Activated T-cell treated with anti-CD3 and anti-CD28 coated beads for 48 hours (primary cell): ENCODE measurements around the gene SLC29A1.

Source experiments
- DNase-seq: peaks from one replicate; pipeline ENCODE4 v3.0.0-alpha.2; 2020; ENCODE audit warnings: low read depth

Gene SLC29A1

DNA sequence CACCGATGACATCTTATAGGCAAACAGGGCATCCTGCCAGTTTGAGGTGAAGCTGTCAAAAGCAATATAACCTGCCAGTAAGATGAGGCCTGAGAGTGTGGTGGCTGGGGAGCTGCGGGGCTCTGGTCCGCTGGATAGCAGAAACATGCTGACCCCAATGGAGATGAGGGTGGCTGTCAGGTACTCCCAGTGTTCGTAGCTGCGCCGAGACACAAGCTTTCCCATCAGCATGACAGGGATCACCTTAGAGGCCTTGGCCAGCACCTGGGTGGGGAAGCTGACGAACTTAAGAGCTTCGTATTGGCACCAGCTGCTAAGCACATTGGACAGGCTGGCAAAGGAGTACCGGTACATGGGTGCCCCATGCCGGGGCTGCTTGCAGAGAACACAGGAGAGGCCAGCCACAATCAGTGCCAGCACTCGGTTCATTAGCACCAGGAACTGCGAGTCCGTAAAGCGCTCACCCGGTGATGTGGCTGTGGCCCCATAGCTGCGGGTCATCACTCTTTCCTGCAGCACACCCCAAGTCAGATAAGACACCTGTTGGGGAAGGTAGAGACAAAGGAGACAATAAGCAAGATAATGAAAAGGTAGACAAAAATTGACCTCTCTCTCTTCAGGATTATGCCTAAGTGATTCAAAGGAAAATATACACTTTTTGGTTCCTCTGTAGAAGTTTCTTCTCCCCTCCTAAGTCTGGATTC is 31.9 kb downstream of the SLC29A1 start:
- peak; percentile 55 for DNase-seq

DNA sequence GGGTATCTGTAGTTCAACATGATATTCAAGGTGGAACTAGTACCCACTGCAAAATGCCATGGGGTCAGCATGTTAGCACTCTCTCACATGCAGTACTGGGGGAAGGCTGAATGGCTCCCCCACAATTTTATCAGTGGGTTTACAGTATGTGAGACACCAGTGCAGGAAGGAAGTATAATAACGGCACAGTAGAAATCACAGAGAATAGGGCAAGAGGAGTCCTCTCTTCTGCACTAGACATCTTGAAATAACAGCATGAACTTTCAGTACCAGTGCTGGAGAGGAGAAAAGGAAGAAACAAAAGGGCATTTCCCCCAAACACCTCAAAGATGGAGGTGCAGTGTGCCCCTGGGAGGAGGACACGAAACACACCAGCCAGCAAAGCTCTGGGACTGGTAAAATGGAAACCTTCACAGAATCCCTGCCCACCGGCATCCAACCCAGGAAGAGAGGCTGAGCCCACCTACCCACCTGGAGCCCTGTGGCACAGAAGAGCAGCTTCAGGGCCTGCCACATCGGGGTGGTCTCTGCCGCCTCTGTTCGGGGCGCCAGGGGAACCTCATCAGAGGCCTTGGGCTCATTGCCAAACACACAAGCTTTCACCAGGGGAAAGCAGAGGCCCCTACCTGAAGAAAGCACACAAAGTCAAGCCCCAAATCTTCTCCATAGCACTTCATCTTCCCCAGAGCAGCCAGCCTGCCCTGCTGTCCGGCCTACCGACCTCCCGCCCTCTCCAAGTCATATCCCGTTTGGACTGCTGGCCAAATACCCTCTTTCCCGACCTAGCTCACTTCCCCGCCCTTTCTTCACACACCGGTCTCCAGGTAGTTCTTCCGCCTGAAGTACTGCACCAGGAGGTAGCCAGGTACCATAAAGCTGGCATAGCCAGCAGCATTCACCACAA is 32.7 kb downstream of the SLC29A1 start:
- no peak for DNase-seq

DNA sequence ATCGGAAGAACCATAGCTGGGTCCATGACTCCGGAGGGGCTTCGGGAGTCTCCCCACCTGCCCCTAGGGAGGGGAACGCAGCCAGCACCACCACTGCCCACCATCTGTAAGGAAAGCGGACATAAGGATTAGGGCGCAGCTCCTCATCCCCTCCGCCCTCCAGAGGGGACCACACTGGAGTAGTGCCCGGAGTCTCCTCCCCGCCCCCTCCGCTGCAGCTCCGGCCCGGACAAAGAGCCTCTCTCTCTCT is 33.3 kb downstream of the SLC29A1 start:
- no peak for DNase-seq

DNA sequence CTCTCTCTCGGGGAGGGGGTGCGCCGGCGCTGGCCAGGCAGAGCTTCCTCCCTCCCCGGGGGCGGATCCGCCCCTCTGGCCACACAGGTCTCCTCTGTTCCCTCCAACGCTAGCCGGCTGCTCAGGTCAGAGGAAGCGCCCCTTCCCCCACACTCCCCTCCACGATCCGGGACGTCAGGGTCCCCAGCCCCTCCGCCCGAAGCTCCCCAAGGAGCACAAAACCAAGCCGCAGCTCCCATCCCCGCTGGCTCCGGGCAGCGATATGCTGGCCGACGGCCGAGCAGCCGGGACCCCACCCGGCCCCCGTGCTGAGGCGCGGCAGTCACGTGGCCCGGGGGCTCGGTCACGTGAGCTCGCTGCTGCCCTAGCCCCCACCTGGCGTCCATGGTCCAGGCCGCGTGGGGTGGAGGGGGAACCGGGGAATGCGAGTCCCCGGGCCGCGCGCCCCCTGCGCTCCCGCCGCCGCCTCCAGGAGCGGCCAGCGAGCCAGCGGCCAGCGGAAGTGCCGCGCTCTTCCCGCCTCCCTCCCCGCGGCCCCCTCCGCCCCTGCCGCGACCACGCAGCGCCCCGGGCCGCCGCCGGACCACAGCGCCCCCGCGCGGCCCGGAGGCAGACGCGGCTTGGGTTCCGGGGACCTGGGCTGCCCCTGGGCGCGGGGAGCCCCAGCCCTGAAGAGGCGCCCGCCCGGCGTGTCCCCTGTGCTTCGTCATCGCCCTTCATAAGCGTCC is 33.8 kb downstream of the SLC29A1 start, which contains the start of gene SLC35B2:
Gene SLC35B2, minus strand, starts transcription at position 504 of the 728 bp plus-strand sequence. Its CDS starts 118 bp downstream, at position 386.
- peak; percentile 65 for DNase-seq

DNA sequence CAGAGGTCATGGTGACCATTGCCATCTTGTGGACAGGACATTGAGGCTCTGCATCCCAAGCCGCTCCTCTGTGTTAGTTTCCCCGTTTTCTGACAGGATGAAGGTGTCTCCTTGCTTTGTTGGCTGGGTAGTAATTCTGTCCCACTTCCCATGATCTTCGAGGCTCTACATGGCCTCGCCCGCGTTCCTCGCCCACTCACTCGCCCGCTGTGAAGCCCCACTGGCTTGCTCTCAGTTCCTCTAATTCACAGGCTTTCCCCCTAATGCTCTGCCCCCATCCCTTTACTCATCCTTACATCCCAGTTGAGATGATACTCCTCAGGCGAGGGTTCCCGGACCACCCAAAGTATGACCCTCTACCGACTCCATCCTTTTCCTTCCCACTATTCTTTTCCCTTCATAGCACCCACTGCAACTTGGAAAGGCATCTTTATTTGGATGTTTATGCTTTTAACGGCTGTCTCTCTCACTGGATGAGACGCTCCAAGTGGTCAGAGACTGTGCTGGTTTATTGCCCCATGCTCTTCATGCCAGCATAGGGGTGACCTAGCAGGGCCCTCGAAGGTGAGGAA is 34.4 kb downstream of the SLC29A1 start:
- no peak for DNase-seq

DNA sequence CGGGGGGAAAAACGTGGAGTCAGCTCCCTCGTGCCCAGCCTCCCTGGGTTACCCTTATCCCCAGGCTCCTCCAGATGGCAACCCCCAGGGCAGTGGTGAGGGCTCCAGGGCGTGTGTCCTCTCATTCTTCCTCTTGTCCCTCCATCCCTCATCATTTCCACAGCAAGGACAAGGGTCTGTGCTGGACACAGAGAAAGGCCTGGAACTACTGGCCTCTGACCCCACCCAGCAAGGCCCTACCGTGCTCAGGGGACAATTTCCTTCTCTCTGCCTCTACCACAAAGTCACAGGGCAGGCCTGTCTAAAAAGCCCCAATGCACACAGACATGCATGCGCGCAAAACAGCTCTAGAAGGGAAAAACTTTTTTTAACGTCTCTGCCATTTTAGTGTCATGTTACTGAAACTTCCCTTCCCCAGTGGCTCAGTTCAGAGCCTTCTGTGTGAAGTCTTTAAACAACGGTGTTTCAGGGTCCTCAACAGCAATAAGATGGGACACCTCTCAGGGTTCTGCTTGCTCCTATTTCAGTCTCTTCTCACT is 35.0 kb downstream of the SLC29A1 start:
- DNase-seq: no peak

DNA sequence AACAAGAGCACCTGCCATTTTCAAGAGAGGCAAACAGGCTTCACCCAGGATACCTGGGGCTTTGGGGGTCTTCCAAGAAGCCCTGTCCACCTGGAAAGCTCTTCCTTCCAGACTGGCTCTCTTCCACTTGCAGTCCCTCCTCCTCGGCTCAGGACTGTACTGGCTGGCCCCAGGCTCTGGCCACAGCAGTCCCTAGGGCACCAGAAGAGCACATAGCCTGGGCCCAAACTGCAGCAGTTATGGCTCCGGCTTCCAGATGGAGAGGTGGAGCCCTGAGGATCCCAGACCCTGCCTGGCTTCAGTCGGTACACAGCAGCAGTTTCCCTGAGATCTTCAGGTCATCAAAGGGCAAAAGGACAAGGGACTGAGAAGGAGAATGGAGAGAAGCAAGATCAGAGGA is 35.5 kb downstream of the SLC29A1 start:
- no peak for DNase-seq

DNA sequence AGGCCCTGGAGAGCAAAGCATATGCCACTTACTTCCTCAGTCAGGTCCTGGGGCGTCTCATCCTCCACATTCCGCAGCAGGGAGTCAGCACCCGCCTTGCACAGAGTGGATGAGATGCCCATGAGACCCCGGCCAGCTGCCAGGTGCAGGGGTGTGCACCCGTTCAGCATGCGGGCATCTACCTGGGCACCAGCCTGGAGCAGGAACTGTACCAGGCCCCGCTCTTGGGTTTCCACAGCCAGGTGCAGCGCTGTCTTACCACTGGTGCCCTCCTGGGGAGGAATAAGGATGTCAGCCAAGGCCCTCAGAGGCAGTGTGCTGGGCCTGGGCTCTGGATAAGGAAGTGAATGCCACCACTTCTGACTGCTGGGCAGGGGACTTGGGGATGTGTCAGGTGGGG is 36.6 kb downstream of the SLC29A1 start:
- no peak for DNase-seq

DNA sequence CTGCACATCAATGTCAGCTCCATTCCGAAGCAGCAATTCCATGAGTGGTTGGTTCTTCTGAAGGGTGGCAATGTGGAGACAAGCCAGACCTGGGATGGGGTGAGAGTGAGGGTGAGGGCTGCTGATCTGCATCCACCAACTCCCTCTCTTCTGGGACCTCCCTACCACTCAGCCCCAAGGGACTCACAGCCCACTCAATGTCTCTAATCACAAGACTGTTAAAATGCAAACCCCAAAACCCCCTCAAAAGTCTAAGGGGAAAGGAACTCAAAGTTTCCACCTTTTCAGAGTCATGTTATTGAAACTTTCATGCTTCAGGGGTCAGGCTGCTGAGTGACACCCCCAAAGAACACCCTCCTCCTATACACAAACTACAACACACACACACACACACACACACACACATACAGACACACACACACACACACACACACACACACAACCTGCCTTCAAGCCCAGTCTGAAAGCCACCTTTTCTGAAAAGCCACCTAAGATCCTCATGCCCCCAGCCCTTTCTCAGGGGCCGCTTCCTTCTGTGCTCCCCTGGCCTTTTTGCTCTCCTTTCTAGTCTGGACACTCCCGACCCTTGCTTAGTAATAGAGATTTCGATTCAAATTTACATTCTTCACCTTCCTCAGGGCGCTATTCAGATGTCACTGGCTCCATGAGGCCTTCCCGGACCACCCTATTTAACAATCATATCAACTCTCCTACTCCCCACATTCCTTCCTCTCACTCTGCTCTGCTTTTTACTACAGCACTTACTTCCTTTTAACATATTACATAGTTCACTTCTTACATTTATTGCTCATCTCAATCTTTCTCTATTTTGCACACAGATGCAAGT is 37.3 kb downstream of the SLC29A1 start:
- no peak for DNase-seq

DNA sequence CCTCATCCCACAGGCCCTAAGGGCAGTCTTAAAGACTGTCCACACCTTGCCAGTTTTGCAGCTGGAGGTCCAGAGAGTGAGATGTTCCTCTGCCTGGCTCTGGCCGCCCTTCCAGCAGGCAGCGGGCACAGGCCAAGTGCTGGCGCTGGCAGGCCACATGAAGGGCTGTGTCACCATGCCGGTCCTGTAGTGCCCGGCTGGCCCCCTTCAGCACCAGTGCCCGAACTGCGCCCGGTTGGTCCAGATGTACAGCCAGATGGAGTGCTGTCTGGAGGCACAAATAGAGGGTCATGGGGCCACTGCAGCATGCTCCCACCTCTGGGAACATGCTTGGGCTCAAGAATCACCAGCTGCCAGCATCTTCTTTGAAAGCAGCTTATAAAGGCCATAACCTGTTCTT is 38.2 kb downstream of the SLC29A1 start:
- no peak for DNase-seq

DNA sequence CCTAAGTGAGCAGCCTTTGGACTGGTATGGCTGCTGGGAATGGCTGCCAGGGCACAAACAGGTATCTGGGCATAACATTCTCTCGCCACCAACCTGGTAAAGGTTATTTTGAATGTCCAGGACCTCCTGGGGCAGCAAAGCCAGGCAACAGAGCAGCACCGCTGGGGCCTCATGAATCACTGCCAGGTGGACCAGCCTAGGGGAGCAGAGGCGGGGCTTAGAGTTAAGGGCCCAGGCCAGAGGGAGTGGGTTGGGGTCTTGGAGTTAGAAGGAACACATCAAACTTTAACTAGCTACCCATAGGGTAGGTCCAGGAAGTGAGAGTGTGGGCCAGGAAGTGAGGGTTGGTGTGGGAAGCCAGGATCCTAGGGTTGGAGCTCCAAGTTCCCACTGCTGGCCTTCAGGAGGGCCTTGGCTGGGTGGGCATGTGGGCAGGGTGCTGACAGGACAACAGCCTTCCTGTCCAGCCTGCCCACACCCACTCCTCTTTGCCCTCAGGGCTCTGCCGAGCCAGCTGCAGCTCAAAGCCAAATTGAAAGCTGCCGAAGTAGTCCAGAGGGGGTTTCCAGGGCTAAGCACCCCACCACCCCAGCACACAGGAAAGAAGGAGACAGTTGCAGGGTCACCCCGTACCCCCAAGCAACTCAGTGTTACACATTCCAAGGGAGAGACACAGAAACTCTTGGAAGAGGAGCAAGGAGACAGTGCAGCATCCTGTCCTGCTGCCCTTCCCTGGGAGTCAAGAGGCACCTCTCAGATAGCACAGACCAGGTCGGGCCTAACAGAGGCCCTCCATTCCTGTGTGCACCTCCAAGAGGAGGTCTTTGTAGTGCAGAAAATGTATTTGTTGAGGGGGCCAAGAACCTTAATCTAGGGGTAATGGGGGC is 39.3 kb downstream of the SLC29A1 start:
- no peak for DNase-seq

DNA sequence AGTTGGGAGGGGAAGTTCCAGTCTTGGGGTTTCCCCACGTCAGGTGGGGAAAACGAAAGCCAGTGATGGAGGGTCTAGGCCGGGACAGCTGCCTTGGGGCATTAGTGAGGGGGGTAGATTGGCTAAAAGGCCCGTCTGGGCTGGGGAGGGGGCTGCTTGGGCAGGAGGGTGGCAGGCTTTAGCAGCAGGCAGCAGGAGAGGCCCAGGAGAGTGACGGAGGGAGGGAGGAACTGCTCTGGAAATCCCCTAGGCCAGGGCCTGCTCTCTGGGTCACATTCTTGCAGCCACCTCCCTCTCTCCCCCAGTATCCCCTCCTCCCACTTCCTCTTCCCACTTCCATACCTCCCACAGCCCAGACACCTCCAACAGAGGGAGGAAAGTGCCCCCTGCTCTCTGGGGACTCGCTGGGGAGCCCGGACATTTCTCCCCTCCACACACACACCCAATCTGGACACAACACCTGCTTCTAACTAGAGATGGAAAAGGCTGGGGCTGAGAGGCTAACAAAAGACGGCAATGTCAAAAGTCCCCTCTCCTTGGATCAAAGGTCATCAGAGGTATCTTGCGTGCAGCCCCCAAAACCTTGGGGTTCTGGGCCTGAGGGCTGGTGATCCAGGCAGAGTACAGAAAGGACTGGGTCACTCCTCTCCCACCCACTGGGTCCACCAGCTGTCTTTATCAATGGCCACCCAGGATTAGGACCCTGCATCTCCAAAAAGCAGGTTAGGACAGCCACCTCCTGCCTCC is 40.1 kb downstream of the SLC29A1 start:
- no peak for DNase-seq

DNA sequence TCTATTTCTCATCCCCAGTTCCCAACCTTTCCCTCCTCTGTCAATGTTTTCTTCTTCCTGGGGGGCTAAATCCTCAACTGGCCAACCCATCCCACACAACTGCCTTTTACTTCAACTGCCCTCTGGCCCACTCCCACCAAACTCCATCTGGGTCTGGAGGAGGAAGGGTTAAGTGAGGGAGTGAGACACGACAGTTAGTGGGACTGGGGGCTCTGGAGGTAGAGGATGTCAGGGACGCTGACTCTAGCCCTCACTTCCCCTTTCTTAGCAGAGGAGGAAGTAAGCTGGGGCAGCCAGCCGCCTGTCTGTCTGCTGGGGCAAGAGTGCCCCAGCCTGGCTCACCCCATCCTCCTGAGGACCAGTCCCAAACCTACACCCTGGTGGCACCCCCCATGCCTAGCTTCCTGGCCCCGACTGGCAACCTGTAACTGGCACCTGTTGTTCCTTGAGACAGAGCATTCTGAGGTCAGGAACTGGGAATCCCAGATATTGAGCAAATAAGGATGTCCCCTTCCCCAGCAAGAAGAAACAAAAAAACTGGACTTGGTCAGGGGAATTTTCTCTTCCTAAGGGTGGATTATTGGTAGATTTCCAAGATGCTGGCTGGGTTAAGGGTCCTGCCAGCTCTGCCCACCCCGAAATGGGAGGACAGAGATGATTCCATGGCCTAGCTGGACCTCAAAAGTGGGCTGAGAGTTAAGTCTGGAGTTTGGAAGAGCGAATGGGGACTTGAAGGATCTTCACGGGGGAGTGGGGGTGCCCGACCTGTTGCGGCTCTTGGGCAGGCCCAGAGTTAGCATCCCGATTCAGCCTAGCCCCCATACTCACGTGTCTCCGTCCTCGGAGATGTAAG is 41.0 kb downstream of the SLC29A1 start:
- no peak for DNase-seq

DNA sequence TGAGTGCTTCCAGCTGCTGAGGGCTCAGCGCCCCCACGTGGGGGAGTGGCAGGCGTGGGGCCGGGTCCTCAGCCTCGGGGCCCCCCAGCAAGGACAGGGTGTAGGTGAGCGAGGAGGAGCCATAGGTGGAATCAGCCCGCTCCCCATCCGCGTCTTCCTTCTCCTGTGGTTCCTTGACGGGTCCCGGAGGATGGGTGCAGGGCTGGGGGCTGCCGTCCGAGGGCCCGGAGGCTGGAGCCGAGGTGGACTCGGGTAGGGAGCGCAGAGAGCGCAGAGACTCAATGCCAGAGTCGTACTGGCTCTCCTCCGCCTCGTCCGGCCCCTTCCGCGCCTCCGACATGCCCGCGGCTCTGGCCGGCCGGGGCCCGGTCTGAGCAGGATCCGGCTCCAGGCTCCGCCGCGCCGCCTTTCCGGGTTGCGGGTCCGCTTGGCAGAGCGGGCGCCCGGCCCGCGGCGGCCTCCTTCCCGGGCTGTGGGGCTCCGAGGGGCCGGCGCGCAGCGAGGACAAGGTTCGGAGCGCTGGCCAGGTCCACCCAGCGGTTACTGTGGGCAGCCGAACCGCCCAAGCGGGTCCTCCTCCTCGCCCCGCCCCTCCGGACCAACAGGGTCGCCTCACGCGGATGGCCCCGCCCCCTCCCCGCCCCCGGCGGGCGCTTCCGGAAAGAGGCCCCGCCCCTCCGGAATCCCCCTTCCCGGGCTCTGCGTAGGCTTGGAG is 41.8 kb downstream of the SLC29A1 start, which contains the start of gene NFKBIE:
Gene NFKBIE, minus strand, starts transcription at position 545 of the 715 bp plus-strand sequence. Its CDS starts 205 bp downstream, at position 340.
- DNase-seq: peak; percentile 97

DNA sequence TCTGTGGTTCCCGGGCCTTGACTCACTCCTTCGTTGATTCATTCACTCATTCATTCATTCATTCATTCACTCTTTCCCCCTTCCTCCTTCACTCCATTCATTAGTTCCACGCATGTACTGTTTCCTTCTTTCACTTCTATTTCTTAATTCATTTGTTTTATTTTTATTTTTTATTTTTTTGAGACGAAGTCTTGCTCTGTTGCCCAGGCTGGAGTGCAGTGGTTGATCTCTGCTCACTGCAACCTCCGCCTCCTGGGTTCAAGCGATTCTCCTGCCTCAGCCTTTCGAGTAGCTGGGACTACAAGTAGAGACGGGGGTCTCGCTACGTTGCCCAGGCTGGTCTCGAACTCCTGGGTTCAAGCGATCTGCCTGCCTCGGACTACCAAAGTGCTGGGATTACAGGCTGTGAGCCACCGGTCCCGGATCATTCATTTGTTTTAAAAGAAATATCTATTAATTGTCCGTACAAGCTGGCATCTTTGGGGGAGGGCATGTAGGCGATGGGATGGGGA is 42.4 kb downstream of the SLC29A1 start:
- DNase-seq: no peak

DNA sequence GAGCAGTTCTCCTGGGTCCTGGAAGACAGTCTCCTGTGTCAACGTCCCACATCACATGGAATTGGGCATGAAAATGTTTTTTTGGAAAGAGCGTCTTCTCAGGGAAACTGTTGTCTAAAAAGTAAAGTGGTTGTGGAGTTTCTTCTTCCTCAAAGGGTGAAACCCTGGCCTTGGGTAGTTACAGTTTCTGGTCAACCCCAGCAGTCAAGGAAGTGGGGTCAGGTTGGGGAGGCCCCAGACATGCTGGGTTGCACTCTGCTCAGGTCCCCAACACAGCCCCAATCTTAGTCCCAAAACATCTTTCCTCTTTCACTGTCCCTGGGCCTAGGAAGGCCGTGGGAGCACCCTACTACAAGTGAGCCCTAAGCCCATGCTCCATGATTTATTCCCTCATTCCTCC is 43.0 kb downstream of the SLC29A1 start:
- DNase-seq: no peak

DNA sequence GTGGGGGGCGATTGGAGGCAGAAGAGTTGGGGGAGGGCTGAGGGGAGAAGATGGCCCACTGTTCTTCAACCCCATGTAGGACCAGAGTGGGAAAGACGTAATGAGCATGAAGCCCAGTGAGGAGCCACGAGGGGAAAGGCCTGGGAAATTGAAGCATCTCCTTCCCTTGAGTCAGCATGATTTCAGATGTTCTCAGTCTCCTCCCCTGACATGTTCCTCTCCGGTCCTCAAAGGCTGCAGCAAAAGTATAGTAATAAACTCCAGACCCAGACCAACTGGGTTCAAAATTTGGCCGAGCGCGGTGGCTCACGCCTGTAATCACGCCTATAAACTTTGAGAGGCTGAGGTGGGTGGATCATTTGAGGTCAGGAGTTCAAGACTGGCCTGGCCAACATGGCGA is 43.9 kb downstream of the SLC29A1 start:
- no peak for DNase-seq
